NOMO-1 treated with DMSO at 0.1 percent for 48 hours (cell line): ENCODE measurements around the gene CD3D.
A peak's percentile ranks its signal among the peaks of the same experiment; 100 is the strongest.
"Not testable (repeated sequence)": the region's sequence is repeated elsewhere in the genome, so short reads cannot be mapped to it uniquely, and the experiment has no call there.

Source experiments
- DNase-seq: peaks from one replicate; lab custom pipeline; 2025; ENCODE audit not compliant: unreplicated experiment; lab: John Stamatoyannopoulos, UW

The CD3D gene

GRCh38 chr11:118339281-118339961, 3.1 kb downstream of the CD3D start:
- no peak for DNase-seq

DNA sequence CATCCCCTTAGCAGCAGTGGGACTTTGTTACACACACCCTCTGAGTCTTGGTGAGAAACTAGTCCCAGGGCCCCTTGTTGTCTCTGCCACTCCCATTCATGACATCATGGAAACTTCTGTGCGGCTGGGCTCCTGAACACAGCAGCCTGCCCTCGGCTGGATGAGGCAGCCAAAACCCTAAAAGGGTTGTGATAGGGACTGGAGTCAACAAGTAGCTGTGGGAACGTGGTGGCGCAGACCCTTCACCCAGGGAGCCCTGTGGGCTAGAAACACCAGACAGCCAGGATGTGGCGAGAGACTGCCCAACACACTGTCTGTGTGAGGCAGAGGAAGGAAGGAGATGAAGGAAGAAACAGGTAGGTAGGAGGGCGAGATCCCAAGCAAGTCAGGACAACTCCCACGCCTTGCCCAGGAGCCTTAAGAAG, 3.9 kb downstream of the CD3D start:
- DNase-seq = no peak

DNA sequence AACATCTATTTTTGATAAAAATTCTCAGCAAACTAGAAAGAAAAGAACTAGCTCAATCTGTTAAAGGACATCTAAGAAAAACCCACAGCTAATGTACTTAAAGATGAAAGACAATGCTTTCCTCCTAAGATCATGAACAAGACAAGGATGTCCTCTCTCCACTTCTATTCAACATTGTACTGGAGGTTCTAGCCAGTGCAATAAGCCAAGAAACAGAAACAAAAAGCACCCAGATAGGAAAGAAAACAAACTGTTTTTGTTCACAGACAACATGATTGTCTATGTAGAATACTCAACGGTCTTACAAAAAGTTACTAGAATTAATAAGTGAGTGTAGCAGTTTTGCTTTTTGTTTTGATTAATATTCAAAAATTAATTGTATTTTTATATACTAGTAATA, 7.8 kb downstream of the CD3D start:
- no peak for DNase-seq

GRCh38 chr11:118328745-118329144, 13.8 kb downstream of the CD3D start:
- no peak for DNase-seq

GRCh38 chr11:118325283-118325682, 17.2 kb downstream of the CD3D start:
- DNase-seq = no peak

GRCh38 chr11:118322721-118323120, 19.8 kb downstream of the CD3D start:
- DNase-seq = no peak

GRCh38 chr11:118321386-118322082, 21.0 kb downstream of the CD3D start:
- peak; percentile 75 for DNase-seq

DNA sequence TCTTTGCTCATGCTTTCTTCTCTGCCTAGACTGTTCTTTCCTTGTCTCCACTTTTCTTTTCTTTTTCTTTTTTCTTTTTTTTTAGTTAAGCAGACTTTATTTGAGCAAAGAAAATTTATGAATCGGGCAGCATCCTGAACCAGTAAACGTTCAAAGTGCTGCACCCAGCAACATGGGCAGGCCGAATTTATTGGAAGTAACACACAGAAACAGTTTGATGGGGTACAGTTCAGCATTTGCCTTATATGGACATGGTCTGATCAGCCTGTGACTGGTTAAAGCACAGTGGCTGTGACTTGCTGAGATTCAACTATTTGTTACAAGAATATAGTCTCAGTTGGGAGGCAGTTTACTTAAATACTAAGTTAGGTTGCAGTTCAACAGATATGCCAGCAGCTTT, 22.0 kb downstream of the CD3D start:
- no peak for DNase-seq

DNA sequence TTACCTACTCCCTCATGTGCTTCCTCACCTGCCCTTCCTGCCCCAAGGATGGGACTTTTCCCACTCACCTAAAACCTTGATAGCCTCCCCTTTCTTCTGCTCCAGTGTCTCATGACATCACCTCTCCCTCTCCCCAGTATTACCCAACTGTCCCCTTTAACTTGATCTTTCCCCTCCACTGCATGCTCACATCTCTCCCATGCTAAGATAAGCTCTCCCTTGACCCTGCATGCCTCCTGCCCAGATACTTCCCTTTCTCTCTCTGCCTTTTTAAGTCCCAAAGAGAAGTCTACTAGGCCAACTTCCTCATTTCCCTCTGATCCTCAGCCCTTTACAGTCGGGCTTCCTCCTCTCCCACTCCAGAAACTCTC, 23.2 kb downstream of the CD3D start:
- peak; percentile 79 for DNase-seq

DNA sequence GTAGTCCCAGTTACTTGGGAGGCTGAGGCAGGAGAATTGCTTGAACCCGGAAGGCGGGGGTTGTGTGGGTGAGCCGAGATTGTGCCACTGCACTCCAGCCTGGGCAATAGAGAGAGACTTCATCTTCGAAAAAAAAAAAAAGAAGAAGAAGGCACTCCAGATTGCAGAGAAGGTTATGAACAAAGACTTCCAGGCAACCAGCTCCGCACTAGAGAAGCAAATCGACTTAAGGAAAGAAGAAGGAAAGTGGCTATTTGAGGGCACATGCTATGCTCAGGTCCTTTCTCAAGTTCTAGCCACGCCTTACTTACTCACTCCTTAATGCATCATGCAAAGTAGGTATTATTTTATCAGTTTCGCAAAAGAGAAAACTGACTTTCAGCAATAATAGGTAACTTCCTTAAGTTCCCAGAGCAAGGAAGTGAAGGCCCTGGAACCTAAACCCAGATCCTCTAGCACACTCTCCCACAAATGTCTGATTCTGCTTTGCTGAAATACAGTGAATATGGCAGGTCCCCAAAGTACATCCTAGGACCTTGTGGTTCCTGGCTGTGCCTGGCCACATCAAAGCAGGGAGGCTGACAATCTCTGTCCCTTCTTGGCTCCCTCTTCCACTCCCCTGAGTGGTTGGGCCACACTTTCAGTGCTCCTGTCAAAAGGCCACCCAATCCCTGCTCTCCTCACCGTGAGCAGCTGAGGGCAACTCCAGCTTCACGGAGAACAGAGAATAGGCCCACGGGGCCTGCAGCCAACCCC, 23.7 kb downstream of the CD3D start:
- peak; percentile 53 for DNase-seq

GRCh38 chr11:118318124-118318523, 24.4 kb downstream of the CD3D start:
- no peak for DNase-seq

- no peak for DNase-seq
Measured at GRCh38 chr11:118314988-118315411, 27.5 kb downstream of the CD3D start.

- DNase-seq = no peak
Measured at GRCh38 chr11:118313242-118313641, 29.3 kb downstream of the CD3D start.

DNA sequence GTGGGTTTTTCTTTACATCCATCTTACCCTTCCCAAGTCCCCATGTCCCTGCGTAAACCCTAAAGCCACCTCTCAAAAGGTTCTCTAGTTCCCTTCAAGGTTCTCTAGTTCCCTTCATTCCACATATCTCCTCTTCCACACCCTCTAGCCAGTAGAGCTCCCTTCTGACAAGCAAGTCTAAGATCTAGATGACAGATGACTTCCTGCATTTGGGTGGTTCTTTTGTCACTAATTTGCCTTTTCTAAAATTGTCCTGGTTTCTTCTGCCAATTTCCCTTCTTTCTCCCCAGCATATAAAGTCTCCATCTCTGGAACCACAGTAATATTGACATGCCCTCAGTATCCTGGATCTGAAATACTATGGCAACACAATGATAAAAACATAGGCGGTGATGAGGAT, 30.2 kb downstream of the CD3D start:
- DNase-seq = no peak

DNA sequence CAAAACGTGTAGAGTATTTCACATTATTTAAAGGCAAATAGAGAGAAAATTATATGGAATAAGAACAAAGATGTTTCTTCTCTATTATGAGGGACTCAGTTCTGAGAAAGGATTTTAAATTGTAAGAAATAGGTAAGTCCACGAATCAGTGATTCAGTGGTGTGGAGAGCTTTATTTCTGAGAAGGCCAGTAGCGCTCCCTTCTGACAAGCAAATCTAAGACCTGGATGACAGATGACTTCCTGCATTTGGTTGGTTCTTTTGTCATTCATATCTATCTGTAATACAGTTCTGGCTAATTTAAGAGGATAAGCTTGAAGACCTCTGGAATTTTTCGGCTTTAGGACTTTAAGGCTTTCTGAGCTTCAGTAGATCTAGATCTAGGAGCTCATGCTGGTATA, 31.0 kb downstream of the CD3D start:
- DNase-seq = no peak

DNA sequence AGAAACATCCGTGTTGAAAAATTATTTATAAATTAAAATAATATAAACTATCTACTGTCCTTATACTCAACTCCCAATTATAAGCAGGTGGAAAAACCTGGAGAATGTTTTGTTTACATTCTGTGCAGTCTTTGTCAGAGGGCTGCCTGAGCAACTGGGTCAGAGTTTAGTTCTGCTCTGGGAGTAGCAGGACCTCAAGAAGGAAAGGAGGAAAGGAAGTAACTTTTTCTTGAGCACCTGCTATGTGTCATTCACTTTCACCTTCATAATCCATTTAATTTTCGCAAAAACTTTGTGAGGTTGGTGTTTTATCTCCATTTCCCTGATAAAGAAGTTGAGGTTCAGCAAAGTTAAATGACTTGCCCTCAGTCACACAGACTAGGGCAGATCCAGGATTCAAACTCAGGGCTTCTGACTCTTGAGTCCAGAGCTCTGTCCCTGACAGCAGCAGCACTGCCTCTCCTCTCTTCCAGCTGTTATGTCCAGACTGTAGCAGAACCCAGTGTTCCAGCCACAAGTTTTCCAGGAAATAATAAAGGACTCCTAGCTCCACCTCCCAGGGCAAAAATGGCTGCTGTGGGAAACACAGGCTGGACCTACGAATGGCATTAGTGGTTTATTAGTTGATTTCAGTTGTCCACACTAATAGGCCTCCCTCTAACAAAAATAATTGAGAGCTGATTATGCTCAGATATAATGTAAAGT, 31.6 kb downstream of the CD3D start:
- no peak for DNase-seq

GRCh38 chr11:118310271-118310670, 32.2 kb downstream of the CD3D start:
- no peak for DNase-seq

GRCh38 chr11:118308995-118309528, 33.4 kb downstream of the CD3D start:
- not testable (repeated sequence) for DNase-seq

DNA sequence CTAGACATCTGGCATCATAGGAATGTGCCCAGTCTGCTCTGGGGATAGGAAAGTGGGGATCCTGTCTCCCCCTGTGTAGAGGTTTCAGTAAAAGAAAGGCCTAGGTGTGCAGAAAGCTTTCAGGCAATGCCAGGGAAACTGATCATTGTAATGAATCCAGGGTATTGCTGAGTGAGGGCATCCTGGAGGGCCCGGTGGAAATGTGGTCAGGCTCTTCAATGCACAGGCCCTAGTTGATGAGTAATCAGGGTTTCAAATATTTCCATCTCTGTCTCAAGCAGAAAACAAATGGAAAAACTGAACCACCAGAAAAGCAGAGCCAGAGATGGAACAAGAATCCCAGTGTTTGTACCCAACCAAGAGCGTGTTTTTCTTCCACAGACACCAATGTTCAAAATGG, 35.9 kb downstream of the CD3D start:
- DNase-seq = no peak

GRCh38 chr11:118305726-118306125, 36.8 kb downstream of the CD3D start:
- no peak for DNase-seq

GRCh38 chr11:118304568-118305248, 37.8 kb downstream of the CD3D start, which contains the start of gene CD3E:
Gene CD3E (plus strand): TSS chr11:118304730. CDS start chr11:118304953, 223 bp downstream.
- no peak for DNase-seq
